HG02642 (cell line): ENCODE measurements around the gene GOLGA2.

Experiments
- ATAC-seq: cut with Tn5 transposase; IDR thresholded peaks from one replicate; pipeline ENCODE4 v1.9.1; 2021; ENCODE audit warnings: mild to moderate bottlenecking; ENCODE audit not compliant: unreplicated experiment, poor library complexity

GOLGA2 gene

DNA sequence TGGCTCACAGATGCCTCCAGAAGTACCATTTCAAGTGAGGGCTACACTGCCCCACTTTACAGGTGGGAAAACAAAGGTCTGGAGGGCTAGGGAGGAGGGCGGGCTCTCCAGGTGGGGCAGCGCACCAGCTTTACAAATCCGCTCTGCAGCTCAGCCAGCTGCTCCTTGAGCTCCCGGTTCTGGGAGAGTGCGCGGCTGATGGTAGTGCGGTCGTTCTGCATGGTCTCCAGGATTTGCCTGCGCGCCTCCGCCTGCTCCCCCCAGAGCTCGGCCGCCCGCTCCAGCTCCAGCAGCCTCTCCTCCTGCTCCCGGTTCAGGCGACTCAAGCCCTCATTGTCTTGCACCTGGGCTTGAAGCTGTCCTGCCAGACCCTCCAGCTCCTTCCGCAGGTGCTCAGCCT, 15.5 kb downstream of the GOLGA2 start:
- no peak for ATAC-seq

- ATAC-seq = no peak
Observed at GRCh38 chr9:128259156-128259555, 16.7 kb downstream of the GOLGA2 start.

GRCh38 chr9:128258326-128258725, 17.5 kb downstream of the GOLGA2 start:
- no peak for ATAC-seq

DNA sequence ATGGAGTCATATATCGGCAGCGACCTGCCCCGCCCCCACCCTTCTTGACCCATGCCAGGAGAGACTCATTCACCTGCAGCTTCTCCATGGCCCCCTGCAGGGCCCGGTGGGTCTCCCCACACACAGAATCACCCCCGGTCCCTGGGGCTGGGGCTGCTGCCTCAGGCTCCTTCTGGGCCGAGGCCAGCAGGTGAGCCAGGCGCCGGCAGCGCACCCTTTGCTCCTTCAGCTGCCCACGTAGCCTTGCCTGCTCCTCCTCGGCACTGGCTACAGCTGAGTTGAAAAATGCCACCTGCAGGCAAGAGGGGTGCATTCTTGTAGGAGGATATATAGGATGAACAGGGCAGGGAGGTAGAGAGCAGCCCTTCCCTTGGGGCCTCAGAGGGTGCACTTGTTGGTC, 17.9 kb downstream of the GOLGA2 start:
- no peak for ATAC-seq

DNA sequence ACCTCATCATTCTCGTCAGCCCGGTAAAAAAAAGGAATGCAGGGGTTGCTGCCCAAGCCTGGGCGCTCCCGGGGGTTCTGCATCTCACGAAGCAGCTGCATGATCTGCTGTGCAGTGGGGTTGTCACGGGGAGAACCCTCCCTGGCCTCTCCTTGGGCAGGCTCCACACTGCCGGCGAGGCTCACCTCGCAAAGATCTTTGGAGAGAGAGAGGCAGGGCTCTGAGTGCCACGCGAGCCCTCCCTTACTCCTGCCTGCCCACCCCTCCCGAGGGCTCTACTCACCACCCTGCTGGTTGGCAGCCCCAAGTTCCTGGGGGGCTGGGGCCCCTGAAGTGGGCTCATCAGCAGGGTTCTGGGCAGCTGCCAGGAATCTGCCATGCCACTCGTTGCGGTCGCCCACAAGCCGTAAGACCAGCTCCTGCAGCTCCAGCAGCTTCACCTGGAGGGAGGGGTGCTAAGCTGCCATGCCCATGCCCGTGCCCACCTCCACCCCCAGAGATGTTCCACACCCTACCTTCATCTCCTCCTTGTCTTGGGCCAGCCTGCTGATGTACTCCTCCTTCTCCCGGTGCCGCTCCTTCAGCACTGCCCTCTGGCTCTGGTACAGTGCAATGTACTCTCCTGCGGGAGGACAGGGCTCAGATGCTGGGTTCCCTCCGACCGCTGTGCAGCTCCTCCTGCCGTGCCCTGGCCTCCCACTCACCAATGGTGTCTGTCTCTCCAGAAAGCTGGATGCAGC, 18.6 kb downstream of the GOLGA2 start:
- ATAC-seq = no peak

DNA sequence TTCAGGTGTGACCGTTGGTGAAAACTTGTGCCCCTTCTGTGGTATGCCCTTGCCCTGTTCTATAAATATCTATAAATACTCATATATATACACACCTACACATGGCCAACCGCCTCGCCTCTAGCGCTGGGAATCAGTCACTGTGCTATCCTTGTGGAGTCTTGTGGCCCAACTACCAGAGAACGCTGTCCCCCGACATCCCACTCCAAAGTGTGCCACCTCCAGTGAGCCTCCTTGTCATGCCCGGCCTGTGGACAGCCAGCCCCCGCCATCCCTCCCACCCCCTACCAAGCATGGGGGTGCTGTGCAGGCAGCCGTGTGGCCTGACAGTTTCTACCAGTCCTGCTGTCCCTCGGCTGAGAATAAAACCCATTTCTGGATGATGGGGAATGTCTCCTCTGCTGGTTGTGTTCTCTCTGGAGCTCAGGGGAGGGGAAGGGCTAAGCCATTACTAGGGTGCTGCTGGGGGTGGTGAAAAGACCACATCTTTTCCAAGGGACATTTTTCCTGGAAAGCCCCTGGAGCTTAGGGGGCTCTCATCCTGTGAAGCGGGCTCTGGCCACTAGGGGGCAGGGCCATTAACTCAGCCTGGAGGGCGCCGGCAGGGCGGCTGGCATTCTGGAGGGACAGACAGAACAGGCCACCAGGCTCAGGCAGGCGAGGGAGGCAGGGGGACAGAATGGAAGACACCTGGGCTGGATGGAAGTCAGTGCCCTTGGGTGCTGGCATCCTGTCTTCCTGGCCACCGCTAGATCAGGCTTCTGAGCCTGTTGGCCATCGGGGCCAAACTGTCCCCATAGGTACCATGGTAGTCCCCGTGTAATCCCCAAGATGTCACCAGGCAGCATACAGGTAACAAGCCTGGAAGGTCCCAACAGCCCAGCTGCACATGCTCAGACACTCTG, 20.7 kb downstream of the GOLGA2 start:
- ATAC-seq = no peak

DNA sequence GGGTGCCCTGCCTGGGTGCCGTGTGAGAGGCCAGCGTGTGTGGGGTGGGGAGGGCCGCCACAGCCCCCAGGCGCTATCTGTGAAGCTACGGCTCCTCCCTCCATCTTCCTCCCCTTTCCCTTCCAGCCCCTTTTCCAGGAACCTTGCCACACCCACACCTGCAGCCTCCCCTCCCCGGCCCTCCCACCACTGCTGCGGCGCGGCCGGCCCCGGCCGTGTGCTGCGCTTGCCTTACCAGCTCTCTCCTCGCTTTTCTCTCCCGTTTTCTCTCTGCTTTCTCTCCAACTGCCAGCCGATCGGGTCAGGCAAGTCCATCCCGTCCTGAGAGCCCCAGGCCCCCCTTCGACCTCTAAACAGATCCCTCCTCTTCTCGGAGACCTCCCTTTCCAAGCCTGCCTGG, 21.4 kb downstream of the GOLGA2 start:
- no peak for ATAC-seq

DNA sequence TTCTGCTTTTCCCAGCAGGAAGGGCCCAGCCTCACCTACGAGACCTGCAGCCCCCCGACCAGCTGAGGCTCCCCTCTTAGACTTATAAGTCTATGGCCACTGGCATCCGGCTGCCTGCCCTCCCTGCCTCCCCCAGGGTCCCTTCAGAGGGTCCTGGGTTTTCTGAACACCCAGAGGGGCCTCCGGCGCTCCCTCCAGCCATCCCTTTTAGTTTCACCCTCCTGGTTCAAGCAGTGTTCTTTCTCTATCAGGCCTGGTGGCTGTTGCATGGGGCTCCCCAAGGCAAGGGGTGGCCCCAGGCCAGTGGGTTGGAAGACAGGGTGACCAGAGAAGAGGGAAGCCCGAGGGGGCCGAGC, 21.8 kb downstream of the GOLGA2 start:
- no peak for ATAC-seq

GRCh38 chr9:128253140-128253990, 22.4 kb downstream of the GOLGA2 start:
- ATAC-seq = no peak

- ATAC-seq = no peak
Observed at GRCh38 chr9:128252317-128253139, 23.3 kb downstream of the GOLGA2 start.

DNA sequence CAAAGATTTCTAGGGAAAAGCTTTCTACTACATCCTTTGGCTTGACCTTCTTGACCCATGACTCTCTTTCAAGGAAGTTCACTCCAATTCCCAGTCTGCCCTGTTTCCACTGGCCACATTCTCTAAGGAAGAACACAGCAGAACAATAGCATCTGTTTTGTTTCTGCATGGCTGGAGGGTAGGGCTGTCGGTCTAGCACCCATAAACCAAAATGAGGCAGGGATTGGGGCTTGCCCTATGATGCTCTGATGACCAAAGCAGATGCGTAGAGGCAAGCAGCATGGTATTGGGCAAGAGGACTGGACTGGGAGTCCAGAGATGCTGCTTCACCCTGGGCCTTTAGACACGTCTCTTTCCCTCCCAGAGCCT, 24.1 kb downstream of the GOLGA2 start:
- no peak for ATAC-seq

- ATAC-seq = no peak
Observed at GRCh38 chr9:128250839-128251731, 24.7 kb downstream of the GOLGA2 start.

GRCh38 chr9:128249908-128250838, 25.6 kb downstream of the GOLGA2 start:
- peak; percentile 85 for ATAC-seq

DNA sequence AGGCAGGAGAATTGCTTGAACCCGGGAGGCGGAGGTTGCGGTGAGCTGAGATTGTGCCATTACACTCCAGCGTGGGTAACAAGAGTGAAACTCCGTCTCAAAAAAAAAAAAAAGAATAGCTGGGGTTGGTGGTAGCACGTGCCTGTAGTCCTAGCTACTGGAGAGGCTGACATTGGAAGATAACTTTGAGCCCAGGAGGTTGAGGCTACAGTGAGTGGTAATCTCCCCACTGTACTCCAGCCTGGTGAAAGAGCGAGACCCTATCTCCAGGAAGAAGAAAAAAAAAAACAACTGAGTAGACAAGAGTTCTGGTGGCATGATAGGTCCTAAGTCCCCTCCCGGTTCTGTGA, 26.3 kb downstream of the GOLGA2 start:
- no peak for ATAC-seq

GRCh38 chr9:128247226-128247803, 28.5 kb downstream of the GOLGA2 start:
- ATAC-seq = no peak

GRCh38 chr9:128246471-128246870, 29.3 kb downstream of the GOLGA2 start:
- ATAC-seq = no peak

- no peak for ATAC-seq
Observed at GRCh38 chr9:128245421-128246151, 30.2 kb downstream of the GOLGA2 start.
